KOPT-K1 (cell line): ENCODE data around the gene CLEC17A.

Experiments
- H3K27ac ChIP-seq: fragments of 200-600 bp; sonication (generic); 2 replicates; pipeline ENCODE4 v1.5.1; 2016; ENCODE audit warnings: antibody characterized with exemption, mild to moderate bottlenecking, low read depth, low read length; ENCODE audit not compliant: poor library complexity, severe bottlenecking
- H3K36me3 ChIP-seq: fragments of 200-600 bp; sonication (generic); 2 replicates; pipeline ENCODE4 v1.5.1; 2017; ENCODE audit warnings: antibody characterized with exemption, mild to moderate bottlenecking, low read length, moderate library complexity; ENCODE audit not compliant: insufficient read depth
- H3K9me3 ChIP-seq: fragments of 200-600 bp; sonication (generic); 2 replicates; pipeline ENCODE4 v1.5.1; 2017; ENCODE audit warnings: antibody characterized with exemption, low read length, mild to moderate bottlenecking; ENCODE audit not compliant: insufficient read depth, poor library complexity, severe bottlenecking

CLEC17A gene

GRCh38 chr19:14639536-14640277 lies 56.8 kb downstream of the CLEC17A start:
- no peak overlapping the region for H3K27ac ChIP-seq
- peaks cover 12% of the 10 kb centered on the region for H3K9me3 ChIP-seq
- H3K36me3 ChIP-seq, result no peaks in the 10 kb centered on the region

GRCh38 chr19:14648506-14648905 lies 65.6 kb downstream of the CLEC17A start:
- Histone ChIP-seq H3K9me3 (no peaks in the 10 kb centered on the region), H3K27ac (no peak overlapping the region), H3K36me3 (no peaks in the 10 kb centered on the region)

- Histone ChIP-seq H3K27ac (no peak overlapping the region), H3K36me3 (no peaks in the 10 kb centered on the region), H3K9me3 (no peaks in the 10 kb centered on the region)
These were observed 66.1 kb downstream of the CLEC17A start for GRCh38 chr19:14649020-14649419.

GRCh38 chr19:14650161-14650560 lies 67.3 kb downstream of the CLEC17A start:
- H3K36me3 ChIP-seq, result no peaks in the 10 kb centered on the region
- H3K27ac ChIP-seq, result no peak overlapping the region
- no peaks in the 10 kb centered on the region for H3K9me3 ChIP-seq

- no peaks in the 10 kb centered on the region for H3K36me3 ChIP-seq
- H3K9me3 ChIP-seq, result no peaks in the 10 kb centered on the region
- H3K27ac ChIP-seq, result no peak overlapping the region
These were observed 72.1 kb downstream of the CLEC17A start for GRCh38 chr19:14654786-14655560.

GRCh38 chr19:14655726-14656125 lies 72.8 kb downstream of the CLEC17A start:
- Histone ChIP-seq H3K27ac (no peak overlapping the region), H3K9me3 (no peaks in the 10 kb centered on the region)

GRCh38 chr19:14659874-14660489 lies 77.1 kb downstream of the CLEC17A start:
- no peak overlapping the region for H3K27ac ChIP-seq
- H3K36me3 ChIP-seq, result no peaks in the 10 kb centered on the region
- no peaks in the 10 kb centered on the region for H3K9me3 ChIP-seq

More at GRCh38 chr19:14655726-14656125, 72.8 kb downstream of the CLEC17A start:
- H3K36me3 ChIP-seq, result no peaks in the 10 kb centered on the region

- no peaks in the 10 kb centered on the region for H3K9me3 ChIP-seq
- H3K27ac ChIP-seq, result no peak overlapping the region
- H3K36me3 ChIP-seq, result no peaks in the 10 kb centered on the region
These were observed 78.6 kb downstream of the CLEC17A start for GRCh38 chr19:14661372-14661924.
